Measurements from ENCODE around the gene EPSTI1.
"Not testable (repeated sequence)": the region's sequence is repeated elsewhere in the genome, so short reads cannot be mapped to it uniquely, and the experiment has no call there.

EPSTI1 gene

GRCh38 chr13:42899266-42899665 is 92.8 kb downstream of the EPSTI1 start:
- DNase-seq (ENCODE audit: low read depth in 4 of 4, low spot score in 1 of 4): no peak

GRCh38 chr13:42895776-42896175 is 96.3 kb downstream of the EPSTI1 start:
- DNase-seq (ENCODE audit: low read depth in 4 of 4, low spot score in 1 of 4): no peak

GRCh38 chr13:42894765-42895243 is 97.2 kb downstream of the EPSTI1 start:
- no peak for DNase-seq (ENCODE audit: low read depth in 4 of 4, low spot score in 1 of 4)

- no peak for DNase-seq (ENCODE audit: low read depth in 4 of 4, low spot score in 1 of 4)
These were observed 98.8 kb downstream of the EPSTI1 start for GRCh38 chr13:42893214-42893671.

DNA sequence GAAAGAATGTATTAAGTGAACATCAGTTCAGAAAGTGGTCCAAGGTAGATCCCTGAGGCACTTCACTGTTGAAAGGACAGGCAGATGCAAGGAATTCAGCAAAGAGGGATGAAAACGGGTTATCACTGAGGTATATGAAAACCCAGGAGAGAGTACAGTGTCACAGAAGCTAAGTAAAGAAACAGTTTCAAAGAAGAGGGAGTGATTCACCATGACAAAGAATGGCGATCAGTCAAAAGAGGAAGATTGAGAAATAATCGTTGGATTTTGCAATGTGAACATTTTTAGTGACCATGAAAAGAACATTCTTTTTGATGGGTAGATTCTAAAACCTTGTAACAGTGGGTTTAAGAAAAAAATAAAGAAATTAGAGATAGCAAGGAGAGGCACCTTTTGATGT is 99.3 kb downstream of the EPSTI1 start:
- no peak for DNase-seq (ENCODE audit: low read depth in 4 of 4, low spot score in 1 of 4)

DNA sequence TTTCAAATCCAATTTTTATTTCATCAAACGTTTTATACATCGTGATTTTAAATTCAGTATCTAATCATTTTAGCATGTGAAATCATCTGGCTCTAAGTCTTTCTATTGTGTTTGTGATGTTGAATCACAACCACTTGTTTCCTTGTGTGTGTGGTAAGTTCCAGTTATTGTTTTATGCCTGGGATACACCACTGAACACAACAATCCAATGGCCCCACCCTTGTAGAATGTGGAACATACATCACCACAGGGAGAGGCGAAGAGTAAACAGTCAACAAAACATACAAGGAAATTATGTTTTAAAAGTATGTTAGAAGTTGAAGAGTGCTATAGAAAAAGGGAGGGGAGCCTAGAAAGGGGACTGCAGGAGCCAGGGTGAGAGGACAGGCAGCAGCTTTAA is 100.5 kb downstream of the EPSTI1 start:
- no peak for DNase-seq (ENCODE audit: low read depth in 4 of 4, low spot score in 1 of 4)

- no peak for DNase-seq (ENCODE audit: low read depth in 4 of 4, low spot score in 1 of 4)
These were observed 106.7 kb downstream of the EPSTI1 start for GRCh38 chr13:42885325-42885724.

DNA sequence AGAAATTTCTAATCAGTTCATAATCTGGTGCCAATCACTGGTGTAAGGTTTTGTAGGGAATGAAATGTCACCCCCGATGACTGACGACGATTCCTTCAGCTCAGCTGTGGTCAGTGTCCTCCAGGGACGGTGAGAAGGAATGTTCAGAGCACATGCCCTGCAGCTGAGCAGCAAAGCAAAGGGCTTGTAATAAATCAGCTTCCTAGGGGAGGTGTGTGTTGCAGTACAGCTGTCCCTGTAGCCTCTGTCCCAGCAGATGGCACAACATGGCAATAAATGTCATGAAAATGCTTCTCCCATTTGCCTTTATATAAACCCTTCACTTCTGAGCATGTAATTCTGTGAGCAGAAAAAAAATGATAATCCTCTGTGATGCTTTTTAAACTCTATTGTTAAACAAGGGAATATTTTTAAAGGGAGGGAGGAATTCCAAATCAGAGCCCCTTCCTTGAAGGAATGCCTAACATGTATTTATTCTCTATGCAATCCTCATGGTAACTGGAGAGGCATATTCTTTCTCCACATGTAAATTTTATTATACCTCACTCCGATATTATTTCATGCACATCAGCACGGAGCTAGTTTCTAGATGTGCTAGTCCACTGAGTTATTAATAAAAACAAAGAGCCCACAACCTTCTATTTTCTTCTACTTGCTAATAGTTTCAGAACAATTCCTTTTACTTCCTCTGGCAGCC is 108.1 kb downstream of the EPSTI1 start:
- no peak for DNase-seq (ENCODE audit: low read depth in 4 of 4, low spot score in 1 of 4)

GRCh38 chr13:42883142-42883541 is 108.9 kb downstream of the EPSTI1 start:
- DNase-seq (ENCODE audit: low read depth in 4 of 4, low spot score in 1 of 4): no peak

GRCh38 chr13:42880056-42880605 is 111.9 kb downstream of the EPSTI1 start:
- no peak for DNase-seq (ENCODE audit: low read depth in 4 of 4, low spot score in 1 of 4)

- no peak for DNase-seq (ENCODE audit: low read depth in 4 of 4, low spot score in 1 of 4)
These were observed 113.3 kb downstream of the EPSTI1 start for GRCh38 chr13:42878721-42879120.

- no peak for DNase-seq (ENCODE audit: low read depth in 4 of 4, low spot score in 1 of 4)
These were observed 115.0 kb downstream of the EPSTI1 start for GRCh38 chr13:42876887-42877545.

DNA sequence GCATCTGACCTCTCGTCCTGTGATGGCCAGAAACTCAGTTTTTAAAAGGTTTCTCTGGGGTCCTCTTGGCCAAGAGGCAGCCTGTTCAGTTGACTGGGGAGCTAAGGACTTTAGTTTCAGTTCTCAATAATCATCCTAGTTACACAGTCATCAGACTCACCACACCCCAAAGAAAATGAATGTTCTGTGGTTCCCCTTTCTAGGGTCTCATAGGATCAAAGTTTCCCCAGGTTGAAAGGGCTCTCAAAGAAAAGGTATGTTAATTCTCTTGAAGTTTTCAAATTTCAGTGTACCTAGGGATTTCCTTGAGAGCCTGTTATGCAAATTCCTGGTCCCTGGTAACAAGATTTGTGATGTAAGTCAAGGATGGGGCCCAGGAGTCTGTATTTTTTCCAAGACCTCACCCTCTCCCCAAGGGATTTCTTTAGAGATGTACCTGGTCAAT is 115.7 kb downstream of the EPSTI1 start:
- no peak for DNase-seq (ENCODE audit: low read depth in 4 of 4, low spot score in 1 of 4)

DNA sequence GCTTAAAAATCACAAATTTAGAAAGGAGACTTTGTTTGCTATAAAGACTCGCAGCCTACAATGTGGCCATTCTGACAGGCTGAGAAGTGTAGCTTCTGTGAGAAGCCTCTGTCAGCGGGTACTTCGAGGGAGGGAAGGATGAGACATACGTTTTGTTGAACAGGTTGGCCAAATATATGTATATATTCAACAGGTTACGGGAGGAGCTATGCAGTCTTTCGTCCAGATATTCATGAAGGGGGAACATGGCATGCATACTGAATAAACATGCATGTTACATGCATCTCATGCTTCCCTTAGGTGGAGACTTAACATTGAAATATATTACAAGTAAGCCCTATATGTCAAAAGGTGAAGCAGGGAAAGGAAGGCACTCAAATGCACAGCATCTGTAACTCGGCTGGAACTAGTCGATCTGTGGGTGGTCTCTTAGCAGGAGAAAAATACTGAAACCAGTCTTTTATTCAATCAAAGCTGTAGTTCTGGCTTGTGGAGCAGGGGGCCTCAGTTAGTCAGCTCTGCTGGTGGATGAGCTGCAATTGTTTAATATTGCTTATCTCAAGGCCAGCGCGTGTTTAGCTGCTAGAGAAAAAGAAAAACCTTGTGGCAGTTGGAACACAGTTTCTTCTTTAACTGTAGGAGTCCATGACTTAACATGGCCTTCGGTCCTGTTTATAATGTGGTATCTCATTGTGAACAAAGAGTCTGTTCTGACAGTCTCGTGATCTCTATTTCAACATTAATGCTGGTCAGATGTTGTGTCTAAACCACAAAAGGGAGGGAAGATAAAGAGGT is 116.4 kb downstream of the EPSTI1 start:
- no peak for DNase-seq (ENCODE audit: low read depth in 4 of 4, low spot score in 1 of 4)

- DNase-seq (ENCODE audit: low read depth in 4 of 4, low spot score in 1 of 4): no peak
These were observed 117.8 kb downstream of the EPSTI1 start for GRCh38 chr13:42874221-42874620.

DNA sequence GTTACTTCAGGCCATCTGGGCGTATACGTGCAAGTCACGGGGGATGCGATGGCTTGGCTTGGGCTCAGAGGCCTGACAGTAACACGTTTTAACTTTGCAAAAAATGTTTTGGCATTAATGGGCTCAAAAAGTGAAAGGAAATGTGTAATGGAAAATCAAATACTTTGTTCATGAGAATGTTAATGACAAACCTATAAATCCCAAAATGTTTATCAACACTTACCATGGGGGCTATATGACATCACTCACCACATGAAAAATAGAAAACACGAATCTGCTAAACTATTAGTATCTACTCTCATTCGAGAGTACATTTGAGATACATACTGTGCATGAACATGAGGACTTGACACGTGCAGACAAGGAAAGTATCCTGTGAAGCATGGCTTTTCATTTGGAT is 119.0 kb downstream of the EPSTI1 start:
- DNase-seq (ENCODE audit: low read depth in 4 of 4, low spot score in 1 of 4): no peak

- DNase-seq (ENCODE audit: low read depth in 4 of 4, low spot score in 1 of 4): no peak
These were observed 124.8 kb downstream of the EPSTI1 start for GRCh38 chr13:42867232-42867631.

DNA sequence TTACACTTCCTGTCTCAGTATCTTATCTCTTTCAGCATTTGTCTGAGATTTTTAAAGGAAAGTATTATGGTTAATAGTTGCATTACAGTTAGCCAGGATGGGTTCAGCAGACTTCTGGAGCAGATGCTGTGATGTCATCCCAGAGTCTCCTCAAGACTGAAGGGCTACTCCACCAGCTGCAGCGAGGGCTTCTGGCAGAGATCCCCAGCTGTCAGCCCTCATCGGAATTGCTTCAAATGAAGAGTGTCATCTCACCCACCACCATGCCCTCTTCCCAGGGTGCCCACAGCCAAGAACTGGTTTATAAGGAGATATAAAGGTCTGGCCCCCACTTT is 126.3 kb downstream of the EPSTI1 start:
- no peak for DNase-seq (ENCODE audit: low read depth in 4 of 4, low spot score in 1 of 4)

GRCh38 chr13:42864952-42865767 is 126.9 kb downstream of the EPSTI1 start:
- no peak for DNase-seq (ENCODE audit: low read depth in 4 of 4, low spot score in 1 of 4)

DNA sequence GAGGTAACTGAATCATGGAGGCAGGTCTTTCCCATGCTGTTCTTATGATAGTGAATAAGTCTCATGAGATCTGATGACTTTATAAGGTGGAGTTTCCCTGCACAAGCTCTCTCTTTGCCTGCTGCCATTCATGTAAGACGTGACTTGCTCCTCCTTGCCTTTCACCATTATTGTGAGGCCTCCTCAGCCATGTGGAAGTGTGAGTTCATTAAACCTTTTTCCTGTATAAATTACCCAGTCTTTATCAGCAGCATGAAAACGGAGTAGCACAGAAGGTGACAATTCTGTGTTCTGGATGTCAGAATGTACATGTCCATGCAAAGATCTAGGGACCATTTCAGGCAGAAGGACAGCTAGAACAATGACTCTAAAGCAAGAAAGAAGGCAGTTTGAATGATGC is 129.7 kb downstream of the EPSTI1 start:
- not testable (repeated sequence) for DNase-seq (ENCODE audit: low read depth in 4 of 4, low spot score in 1 of 4)

DNA sequence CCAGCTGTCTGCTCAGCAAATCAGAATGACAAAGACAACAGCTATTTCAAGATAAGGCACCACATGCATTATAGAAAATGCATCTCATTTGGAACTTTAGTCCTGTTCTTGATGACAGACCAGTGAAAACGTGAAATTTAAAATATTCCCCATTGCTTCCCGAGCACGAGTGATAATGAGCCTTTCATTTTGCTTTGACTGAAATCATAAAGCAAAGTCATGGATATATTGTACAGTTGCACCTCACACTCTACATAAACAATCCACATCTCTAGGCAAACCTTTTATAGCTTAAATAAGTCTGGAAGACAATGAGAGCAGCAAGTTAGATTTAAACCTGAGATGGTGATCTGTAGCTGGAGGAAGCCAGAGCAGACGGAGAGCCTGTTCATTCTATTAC is 131.6 kb downstream of the EPSTI1 start:
- DNase-seq (ENCODE audit: low read depth in 4 of 4, low spot score in 1 of 4): no peak

Data from stimulated activated CD4-positive, alpha-beta T cell treated with anti-CD3 and anti-CD28 coated beads, Interleukin-1b, Interleukin-23, amount 100 ng/mL, for 24 hours (primary cell).